ACHN (cell line): Measurements from ENCODE around the gene ALKBH7.

ENCODE experiments used
- DNase-seq: peaks from one replicate; pipeline ENCODE4 v3.0.0-alpha.2; 2015
- in situ Hi-C: cut with HindIII; loops from 2 replicates; pipeline ENCODE4 v1.10.0; 2017; ENCODE audit warnings: low sequenced_read_pairs, low pct_ligation_motif_present, low pct_unique_long_range_greater_than_20kb

Gene ALKBH7

GRCh38 chr19:6417713-6418561 is 45.3 kb downstream of the ALKBH7 start:
- in situ Hi-C loops, result no loop called here
- DNase-seq, result peak; percentile 35

- DNase-seq, result no peak
- in situ Hi-C loops, result no loop called here
Observed at GRCh38 chr19:6418562-6418932, 46.0 kb downstream of the ALKBH7 start.

- no peak for DNase-seq
- in situ Hi-C loops, result no loop called here
Observed at GRCh38 chr19:6421075-6422014, 48.8 kb downstream of the ALKBH7 start.

GRCh38 chr19:6423499-6424194 is 51.1 kb downstream of the ALKBH7 start:
- DNase-seq, result peak; percentile 42
- in situ Hi-C loops, result no loop called here

- in situ Hi-C loops, result no loop called here
- DNase-seq, result no peak
Observed at GRCh38 chr19:6424195-6424938, 51.8 kb downstream of the ALKBH7 start, which contains the start of gene KHSRP. Gene KHSRP (minus strand): TSS chr19:6424811. CDS start chr19:6424701, 110 bp downstream.
